ENCODE measurements around the gene EGFR. TPM values are rescaled to one million over a fixed set of nuclear protein-coding genes. Genes with fewer than 3 reads are reported as not detected.

EGFR gene
- total RNA-seq, 1 donor from 2014 or later: 6.1 TPM

GRCh38 chr7:55016061-55016745 is 2.6 kb upstream of the EGFR start:
- intact Hi-C loops (cut with micrococcal nuclease): loop anchor here (10.0 kb wide), 2 partner anchors 171 to 239 kb away; no protein-coding TSS in a partner anchor
- no peak for TF ChIP-seq CTCF (IDR thresholded peaks at IDR 0.05; ENCODE audit: borderline replicate concordance)

GRCh38 chr7:55016746-55017090 is 2.1 kb upstream of the EGFR start:
- Histone ChIP-seq H3K4me3 (no peak overlapping the region), H3K27ac (replicated peaks) (no peak overlapping the region), H3K36me3 (no peaks in the 10 kb centered on the region), H3K9me3 (replicated peaks) (peaks cover 8% of the 10 kb centered on the region), H3K4me1 (peaks cover 25% of the 10 kb centered on the region), H3K27me3 (ENCODE audit: low read depth) (peaks cover 58% of the 10 kb centered on the region)
- intact Hi-C loops (cut with micrococcal nuclease): loop anchor here (10.0 kb wide), 2 partner anchors 172 to 238 kb away; no protein-coding TSS in a partner anchor
- no peak for DNase-seq
- no peak for TF ChIP-seq CTCF (IDR thresholded peaks at IDR 0.05; ENCODE audit: borderline replicate concordance)

More at GRCh38 chr7:55016061-55016745, 2.6 kb upstream of the EGFR start:
- no peak overlapping the region for H3K4me3 ChIP-seq
- no peaks in the 10 kb centered on the region for H3K36me3 ChIP-seq
- peaks cover 25% of the 10 kb centered on the region for H3K4me1 ChIP-seq
- DNase-seq: no peak
- H3K27ac ChIP-seq (replicated peaks): no peak overlapping the region
- H3K9me3 ChIP-seq (replicated peaks): peaks cover 8% of the 10 kb centered on the region
- peaks cover 58% of the 10 kb centered on the region for H3K27me3 ChIP-seq (ENCODE audit: low read depth)

GRCh38 chr7:55017841-55018240 is 976 bp upstream of the EGFR start:
- Histone ChIP-seq H3K27ac (replicated peaks) (peak overlapping the region; percentile 96), H3K9me3 (replicated peaks) (peaks cover 8% of the 10 kb centered on the region), H3K36me3 (no peaks in the 10 kb centered on the region), H3K27me3 (ENCODE audit: low read depth) (peaks cover 58% of the 10 kb centered on the region), H3K4me3 (peak overlapping the region; percentile 85), H3K4me1 (peaks cover 25% of the 10 kb centered on the region)
- intact Hi-C loops (cut with micrococcal nuclease): loop anchor here (10.0 kb wide), 2 partner anchors 173 to 237 kb away; no protein-coding TSS in a partner anchor
- DNase-seq: no peak
- TF ChIP-seq CTCF (IDR thresholded peaks at IDR 0.05; ENCODE audit: borderline replicate concordance): no peak

GRCh38 chr7:55019191-55019690 is 424 bp downstream of the EGFR start:
- peaks cover 28% of the 10 kb centered on the region for H3K4me1 ChIP-seq
- H3K27ac ChIP-seq (replicated peaks): peak overlapping the region; percentile 96
- intact Hi-C loops (cut with micrococcal nuclease): loop anchor here (10.0 kb wide), 2 partner anchors 174 to 236 kb away; no protein-coding TSS in a partner anchor
- DNase-seq: peak; percentile 83
- TF ChIP-seq CTCF (IDR thresholded peaks at IDR 0.05; ENCODE audit: borderline replicate concordance): no peak
- peaks cover 52% of the 10 kb centered on the region for H3K27me3 ChIP-seq (ENCODE audit: low read depth)
- no peaks in the 10 kb centered on the region for H3K9me3 ChIP-seq (replicated peaks)
- no peaks in the 10 kb centered on the region for H3K36me3 ChIP-seq
- H3K4me3 ChIP-seq: peak overlapping the region; percentile 85

- H3K36me3 ChIP-seq: no peaks in the 10 kb centered on the region
- peak; percentile 24 for DNase-seq
- no peak for TF ChIP-seq CTCF (IDR thresholded peaks at IDR 0.05; ENCODE audit: borderline replicate concordance)
- intact Hi-C loops (cut with micrococcal nuclease): loop anchor here (10.0 kb wide), 2 partner anchors 175 to 235 kb away; no protein-coding TSS in a partner anchor
- no peaks in the 10 kb centered on the region for H3K9me3 ChIP-seq (replicated peaks)
- H3K27me3 ChIP-seq (ENCODE audit: low read depth): peaks cover 48% of the 10 kb centered on the region
- H3K4me1 ChIP-seq: peaks cover 31% of the 10 kb centered on the region
- peak overlapping the region; percentile 85 for H3K4me3 ChIP-seq
- peak overlapping the region; percentile 96 for H3K27ac ChIP-seq (replicated peaks)
Measured at GRCh38 chr7:55019691-55020465, 1.1 kb downstream of the EGFR start.

Measured in left ventricle myocardium inferior (tissue), 1 donor.